Lower leg skin (tissue), 3 donors: Measurements from ENCODE around the gene HIPK2.

Experiments
- POLR2A ChIP-seq, 2 donors: fragments of 450-650 bp; IDR thresholded peaks; one replicate each; pipeline ENCODE4 v1.6.1; 2016 to 2017; ENCODE audit warnings: antibody characterized with exemption in 2 of 2, mild to moderate bottlenecking in 1 of 2, moderate library complexity in 1 of 2
- TF ChIP-seq, protein P1 (sequence below), 3 donors: fragments of 450-650 bp; IDR thresholded peaks; one replicate each; pipeline ENCODE4 v1.5.1; 2016; ENCODE audit warnings: antibody characterized with exemption in 3 of 3, mild to moderate bottlenecking in 3 of 3, moderate library complexity in 2 of 3

DNA sequence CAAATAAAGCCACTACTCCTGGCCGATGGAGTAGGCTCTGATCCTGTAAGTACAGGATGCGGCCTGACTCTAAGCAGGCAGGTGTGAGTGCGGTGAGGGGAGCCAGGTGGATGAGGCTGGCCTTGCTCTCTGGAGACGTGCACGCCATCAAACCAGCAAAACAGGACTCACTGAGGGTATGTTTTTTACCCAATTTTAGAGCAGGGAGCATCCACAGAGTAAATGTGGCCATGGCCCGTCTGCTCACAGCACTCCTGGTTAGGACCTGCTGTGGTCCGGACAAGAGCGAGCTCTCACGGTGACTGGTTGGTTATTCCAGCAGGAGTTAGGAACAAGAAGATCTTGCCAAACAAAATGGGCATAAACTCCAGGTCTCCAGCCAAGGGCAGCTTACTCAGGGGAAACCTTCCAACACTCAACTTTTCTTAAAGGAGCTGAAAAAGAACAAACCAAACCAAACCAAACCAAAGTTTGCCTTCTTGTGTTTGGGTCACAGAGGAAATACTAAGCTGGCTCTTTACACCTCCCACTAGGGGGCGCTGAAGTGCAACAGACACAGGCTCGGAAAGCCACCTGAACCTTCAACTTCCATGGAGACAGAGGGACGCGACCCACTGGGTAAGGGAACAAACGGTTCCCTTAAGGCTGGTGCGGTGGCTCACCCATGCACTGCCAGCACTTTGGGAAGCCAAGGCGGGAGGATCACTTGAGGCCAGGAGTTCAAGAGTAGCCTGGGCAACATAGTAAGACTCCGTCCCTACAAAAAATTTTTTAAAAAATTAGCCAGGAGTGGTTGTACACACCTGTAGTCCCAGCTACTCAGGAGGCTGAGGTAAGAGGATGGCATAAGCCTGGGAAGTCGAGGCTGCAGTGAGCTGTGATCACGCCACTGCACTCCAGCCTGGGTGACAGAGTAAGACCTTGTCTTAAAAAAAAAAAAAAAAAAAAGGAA, 131.9 kb downstream of the HIPK2 start:
- TF ChIP-seq, protein P1, sequence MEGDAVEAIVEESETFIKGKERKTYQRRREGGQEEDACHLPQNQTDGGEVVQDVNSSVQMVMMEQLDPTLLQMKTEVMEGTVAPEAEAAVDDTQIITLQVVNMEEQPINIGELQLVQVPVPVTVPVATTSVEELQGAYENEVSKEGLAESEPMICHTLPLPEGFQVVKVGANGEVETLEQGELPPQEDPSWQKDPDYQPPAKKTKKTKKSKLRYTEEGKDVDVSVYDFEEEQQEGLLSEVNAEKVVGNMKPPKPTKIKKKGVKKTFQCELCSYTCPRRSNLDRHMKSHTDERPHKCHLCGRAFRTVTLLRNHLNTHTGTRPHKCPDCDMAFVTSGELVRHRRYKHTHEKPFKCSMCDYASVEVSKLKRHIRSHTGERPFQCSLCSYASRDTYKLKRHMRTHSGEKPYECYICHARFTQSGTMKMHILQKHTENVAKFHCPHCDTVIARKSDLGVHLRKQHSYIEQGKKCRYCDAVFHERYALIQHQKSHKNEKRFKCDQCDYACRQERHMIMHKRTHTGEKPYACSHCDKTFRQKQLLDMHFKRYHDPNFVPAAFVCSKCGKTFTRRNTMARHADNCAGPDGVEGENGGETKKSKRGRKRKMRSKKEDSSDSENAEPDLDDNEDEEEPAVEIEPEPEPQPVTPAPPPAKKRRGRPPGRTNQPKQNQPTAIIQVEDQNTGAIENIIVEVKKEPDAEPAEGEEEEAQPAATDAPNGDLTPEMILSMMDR (IDR thresholded peaks at IDR 0.05), result peak in 1 of 3 donors; percentile 65
- no peak for TF ChIP-seq POLR2A (IDR thresholded peaks at IDR 0.05)
